Dedifferentiated amniotic fluid mesenchymal stem cell (primary cell): ENCODE data around the gene LRRFIP1.
"Not testable (repeated sequence)": the region's sequence is repeated elsewhere in the genome, so short reads cannot be mapped to it uniquely, and the experiment has no call there.

ENCODE experiments used
- DNase-seq: peaks from one replicate; pipeline ENCODE4 v3.0.0-alpha.2; 2016; ENCODE audit errors: extremely low spot score

LRRFIP1 gene

GRCh38 chr2:237685408-237685807, 58.0 kb downstream of the LRRFIP1 start:
- no peak for DNase-seq

GRCh38 chr2:237686659-237687136, 59.3 kb downstream of the LRRFIP1 start:
- DNase-seq = no peak

- no peak for DNase-seq
These were observed 60.7 kb downstream of the LRRFIP1 start for GRCh38 chr2:237688081-237688480.

- DNase-seq = not testable (repeated sequence)
These were observed 61.2 kb downstream of the LRRFIP1 start for GRCh38 chr2:237688541-237688940.

- no peak for DNase-seq
These were observed 62.1 kb downstream of the LRRFIP1 start for GRCh38 chr2:237689336-237690131.

GRCh38 chr2:237691029-237691907, 63.9 kb downstream of the LRRFIP1 start:
- DNase-seq = no peak

- peak; percentile 65 for DNase-seq
These were observed 64.7 kb downstream of the LRRFIP1 start for GRCh38 chr2:237691908-237692600.

- no peak for DNase-seq
These were observed 65.4 kb downstream of the LRRFIP1 start for GRCh38 chr2:237692601-237693290.

GRCh38 chr2:237693291-237693994, 66.1 kb downstream of the LRRFIP1 start:
- no peak for DNase-seq

- no peak for DNase-seq
These were observed 67.2 kb downstream of the LRRFIP1 start for GRCh38 chr2:237694415-237695194.

- peak; percentile 92 for DNase-seq
These were observed 67.9 kb downstream of the LRRFIP1 start for GRCh38 chr2:237695201-237695780.

GRCh38 chr2:237696461-237696860, 69.1 kb downstream of the LRRFIP1 start:
- DNase-seq = no peak

GRCh38 chr2:237697586-237698357, 70.4 kb downstream of the LRRFIP1 start:
- no peak for DNase-seq

- DNase-seq = no peak
These were observed 70.9 kb downstream of the LRRFIP1 start for GRCh38 chr2:237698358-237698694.

GRCh38 chr2:237699870-237700511, 72.6 kb downstream of the LRRFIP1 start:
- no peak for DNase-seq

GRCh38 chr2:237700512-237701032, 73.2 kb downstream of the LRRFIP1 start:
- no peak for DNase-seq

GRCh38 chr2:237701033-237701858, 73.9 kb downstream of the LRRFIP1 start:
- no peak for DNase-seq
